Keratinocyte (primary cell): ENCODE results near the gene SLC15A3. TPM values are rescaled to one million over a fixed set of nuclear protein-coding genes. Genes with fewer than 3 reads are reported as not detected.
A peak's percentile ranks its signal among the peaks of the same experiment; 100 is the strongest.

Experiments
- DNase-seq: peaks from one replicate; pipeline ENCODE4 v3.0.0-alpha.2; 2011; ENCODE audit warnings: low read depth, missing footprints, low spot score
- FAIRE-seq: peaks from 2 replicates; lab custom pipeline; 2011; peaks lifted over from hg19 to GRCh38; lab: Jason Lieb, UNC
- H2AFZ ChIP-seq: 2 replicates; pipeline ENCODE4 v1.6.0; 2012; ENCODE audit warnings: low read length, control low read depth, inconsistent platforms; ENCODE audit not compliant: control insufficient read depth
- H3K27ac ChIP-seq: 2 replicates; pipeline ENCODE4 v1.5.1; 2011; ENCODE audit warnings: low read length; ENCODE audit not compliant: control insufficient read depth, insufficient read depth
- H3K27me3 ChIP-seq: 3 replicates; pipeline ENCODE4 v1.6.0; 2011; ENCODE audit warnings: low read length; ENCODE audit not compliant: control insufficient read depth, insufficient read depth; ENCODE audit errors: extremely low read depth
- H3K36me3 ChIP-seq, 2 experiments: 2 replicates in 1 of 2; 3 replicates in 1 of 2; pipeline ENCODE4 v1.5.1; 2011; ENCODE audit warnings: low read length in 2 of 2, mild to moderate bottlenecking in 1 of 2; ENCODE audit not compliant: control insufficient read depth in 2 of 2, insufficient read depth in 2 of 2; ENCODE audit errors: extremely low read depth in 1 of 2
- H3K4me1 ChIP-seq: 3 replicates; pipeline ENCODE4 v1.5.1; 2011; ENCODE audit warnings: low read length; ENCODE audit not compliant: control insufficient read depth, insufficient read depth; ENCODE audit errors: extremely low read depth
- H3K4me2 ChIP-seq: 3 replicates; pipeline ENCODE4 v1.6.0; 2011; ENCODE audit warnings: low read depth, low read length; ENCODE audit not compliant: control insufficient read depth, insufficient read depth; ENCODE audit errors: extremely low read depth
- H3K4me3 ChIP-seq, 3 experiments: fragments of 200-600 bp in 1 of 3; sonication (generic) in 1 of 3; 2 replicates in 2 of 3; 3 replicates in 1 of 3; pipeline ENCODE4 v1.5.1; 2011 to 2016; ENCODE audit warnings: low read length in 3 of 3, mild to moderate bottlenecking in 3 of 3, control low read depth in 2 of 3, inconsistent platforms in 1 of 3, low read depth in 1 of 3, mixed read lengths in 1 of 3, mixed run types in 1 of 3, moderate library complexity in 1 of 3; ENCODE audit not compliant: control insufficient read depth in 2 of 3, insufficient read depth in 2 of 3; ENCODE audit errors: extremely low read depth in 1 of 3
- H3K79me2 ChIP-seq: 2 replicates; pipeline ENCODE4 v1.6.0; 2012; ENCODE audit warnings: low read length; ENCODE audit not compliant: control insufficient read depth, insufficient read depth
- H3K9ac ChIP-seq: 3 replicates; pipeline ENCODE4 v1.6.0; 2011; ENCODE audit warnings: low read length; ENCODE audit not compliant: control insufficient read depth, insufficient read depth; ENCODE audit errors: extremely low read depth
- H3K9me1 ChIP-seq: 3 replicates; pipeline ENCODE4 v1.6.0; 2011; ENCODE audit warnings: low read length; ENCODE audit not compliant: control insufficient read depth, insufficient read depth; ENCODE audit errors: extremely low read depth
- H3K9me3 ChIP-seq: 2 replicates; pipeline ENCODE4 v1.5.1; 2012; ENCODE audit warnings: low read depth, low read length; ENCODE audit not compliant: control insufficient read depth
- H4K20me1 ChIP-seq: 3 replicates; pipeline ENCODE4 v1.6.0; 2011; ENCODE audit warnings: low read length; ENCODE audit not compliant: control insufficient read depth, insufficient read depth; ENCODE audit errors: extremely low read depth
- CTCF ChIP-seq, 3 experiments: IDR thresholded peaks in 1 of 3; conservative IDR thresholded peaks in 1 of 3; optimal IDR thresholded peaks in 1 of 3; 2 replicates in 2 of 3; 3 replicates in 1 of 3; pipeline versions ENCODE3 to v1.5.1; 2011; ENCODE audit warnings: low read length in 3 of 3, mild to moderate bottlenecking in 3 of 3, moderate library complexity in 2 of 3, control low read depth in 1 of 3, inconsistent platforms in 1 of 3; ENCODE audit not compliant: insufficient read depth in 2 of 3; ENCODE audit errors: extremely low read depth in 1 of 3
- EZH2 ChIP-seq: IDR thresholded peaks from one replicate; pipeline ENCODE4 v1.6.1; 2012; ENCODE audit warnings: inconsistent platforms, mild to moderate bottlenecking, low read length, moderate library complexity
- dilution Hi-C: fragments of 300-500 bp; cut with MboI; formaldehyde crosslinking; loops from one replicate; pipeline ENCODE4 v1.7.0; 2020; ENCODE audit warnings: low sequenced_read_pairs; ENCODE audit not compliant: extremely low pct_ligation_motif_present
- polyA plus RNA-seq, 5 experiments: library from polyadenylated mRNA; depleted of rRNA in 3 of 5; stranded (reverse) in 3 of 5; stranded (forward) in 1 of 5; unstranded in 1 of 5; fragments of >200 nt; gene quantifications; 1 replicate in 1 of 5; 2 replicates in 3 of 5; 3 replicates in 1 of 5; pipeline versions ENCODE4 v1.2.1 to v1.2.3, GENCODE V29; 2011 to 2012; ENCODE audit warnings: missing spikeins in 2 of 5, low read depth in 1 of 5, low replicate concordance in 1 of 5

Gene SLC15A3
- polyA plus RNA-seq, 1 donor (not counting 4 experiments of a cell fraction or from before 2014, with no cell fraction given) = 1.0 TPM

GRCh38 chr11:60970890-60971289 lies 18.9 kb upstream of the SLC15A3 start:
- Histone ChIP-seq H3K79me2 (no peaks in the 10 kb centered on the region), H4K20me1 (no peaks in the 10 kb centered on the region), H3K27ac (no peak overlapping the region), H3K36me3 (no peaks in the 10 kb centered on the region), H3K9ac (no peak overlapping the region), H3K4me1 (no peaks in the 10 kb centered on the region), H3K4me2 (no peak overlapping the region), H3K27me3 (no peaks in the 10 kb centered on the region), H3K9me1 (no peaks in the 10 kb centered on the region), H3K9me3 (no peaks in the 10 kb centered on the region), H3K4me3 (no peak overlapping the region), H2AFZ (no peak overlapping the region)
- dilution Hi-C loops = no loop called here
- DNase-seq (no peak), FAIRE-seq (no peak)
- TF ChIP-seq EZH2 (no peak), CTCF (optimal IDR thresholded peaks at IDR 0.05 in 1 of 3, IDR thresholded peaks at IDR 0.05 in 1 of 3, conservative IDR thresholded peaks at IDR 0.05 in 1 of 3; ENCODE audit: extremely low read depth in 1 of 3, insufficient read depth in 2 of 3, low read length in 3 of 3) (no peak)

GRCh38 chr11:60970369-60970774 lies 18.4 kb upstream of the SLC15A3 start:
- Histone ChIP-seq H3K4me1 (no peaks in the 10 kb centered on the region), H3K4me2 (no peak overlapping the region), H3K27me3 (no peaks in the 10 kb centered on the region), H3K4me3 (no peak overlapping the region), H3K27ac (no peak overlapping the region), H3K36me3 (no peaks in the 10 kb centered on the region), H4K20me1 (no peaks in the 10 kb centered on the region), H3K9me1 (no peaks in the 10 kb centered on the region), H2AFZ (no peak overlapping the region), H3K9ac (no peak overlapping the region), H3K9me3 (no peaks in the 10 kb centered on the region), H3K79me2 (no peaks in the 10 kb centered on the region)
- TF ChIP-seq EZH2 (no peak), CTCF (optimal IDR thresholded peaks at IDR 0.05 in 1 of 3, IDR thresholded peaks at IDR 0.05 in 1 of 3, conservative IDR thresholded peaks at IDR 0.05 in 1 of 3; ENCODE audit: extremely low read depth in 1 of 3, insufficient read depth in 2 of 3, low read length in 3 of 3) (peak; percentile 89 to 94 (median 92))
- dilution Hi-C loops = no loop called here
- FAIRE-seq (no peak), DNase-seq (no peak)
